Measurements from ENCODE around the gene TPCN2.

DNA sequence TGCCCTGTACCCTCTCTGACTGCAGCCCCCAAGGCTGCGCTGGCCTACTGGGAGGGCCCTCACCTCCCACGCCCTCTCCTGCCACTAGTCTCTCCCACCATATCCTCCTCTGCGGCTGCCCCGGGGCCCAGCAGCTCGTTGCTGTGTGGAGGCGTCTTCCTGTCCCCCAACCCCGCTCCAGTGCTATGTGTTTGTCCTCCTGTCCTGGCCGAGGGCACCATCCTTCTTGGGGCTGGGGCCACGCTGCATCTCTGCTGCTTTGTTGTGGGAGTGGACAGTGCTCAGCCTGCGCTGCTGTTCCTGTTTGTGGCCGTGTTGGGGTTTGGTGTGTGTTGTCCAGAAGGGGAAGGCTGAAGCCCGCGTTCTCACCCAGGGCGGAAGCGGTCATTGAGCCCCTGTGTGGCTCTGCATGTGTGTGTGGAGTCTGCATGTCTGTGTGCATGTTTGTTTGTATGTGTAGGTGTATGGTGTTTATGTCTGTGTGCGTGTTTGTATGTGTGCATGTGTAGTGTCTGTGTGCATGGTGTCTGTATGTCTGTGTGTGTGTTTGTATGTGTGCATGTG, 15.7 kb downstream of the TPCN2 start:
- TF ChIP-seq, protein P1, sequence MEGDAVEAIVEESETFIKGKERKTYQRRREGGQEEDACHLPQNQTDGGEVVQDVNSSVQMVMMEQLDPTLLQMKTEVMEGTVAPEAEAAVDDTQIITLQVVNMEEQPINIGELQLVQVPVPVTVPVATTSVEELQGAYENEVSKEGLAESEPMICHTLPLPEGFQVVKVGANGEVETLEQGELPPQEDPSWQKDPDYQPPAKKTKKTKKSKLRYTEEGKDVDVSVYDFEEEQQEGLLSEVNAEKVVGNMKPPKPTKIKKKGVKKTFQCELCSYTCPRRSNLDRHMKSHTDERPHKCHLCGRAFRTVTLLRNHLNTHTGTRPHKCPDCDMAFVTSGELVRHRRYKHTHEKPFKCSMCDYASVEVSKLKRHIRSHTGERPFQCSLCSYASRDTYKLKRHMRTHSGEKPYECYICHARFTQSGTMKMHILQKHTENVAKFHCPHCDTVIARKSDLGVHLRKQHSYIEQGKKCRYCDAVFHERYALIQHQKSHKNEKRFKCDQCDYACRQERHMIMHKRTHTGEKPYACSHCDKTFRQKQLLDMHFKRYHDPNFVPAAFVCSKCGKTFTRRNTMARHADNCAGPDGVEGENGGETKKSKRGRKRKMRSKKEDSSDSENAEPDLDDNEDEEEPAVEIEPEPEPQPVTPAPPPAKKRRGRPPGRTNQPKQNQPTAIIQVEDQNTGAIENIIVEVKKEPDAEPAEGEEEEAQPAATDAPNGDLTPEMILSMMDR (IDR thresholded peaks at IDR 0.05) = no peak
- TF ChIP-seq POLR2A (IDR thresholded peaks at IDR 0.05) = no peak

Measured in heart left ventricle (tissue), 13 donors.